Measurements from ENCODE around the gene IL18.

- TF ChIP-seq, protein P1, sequence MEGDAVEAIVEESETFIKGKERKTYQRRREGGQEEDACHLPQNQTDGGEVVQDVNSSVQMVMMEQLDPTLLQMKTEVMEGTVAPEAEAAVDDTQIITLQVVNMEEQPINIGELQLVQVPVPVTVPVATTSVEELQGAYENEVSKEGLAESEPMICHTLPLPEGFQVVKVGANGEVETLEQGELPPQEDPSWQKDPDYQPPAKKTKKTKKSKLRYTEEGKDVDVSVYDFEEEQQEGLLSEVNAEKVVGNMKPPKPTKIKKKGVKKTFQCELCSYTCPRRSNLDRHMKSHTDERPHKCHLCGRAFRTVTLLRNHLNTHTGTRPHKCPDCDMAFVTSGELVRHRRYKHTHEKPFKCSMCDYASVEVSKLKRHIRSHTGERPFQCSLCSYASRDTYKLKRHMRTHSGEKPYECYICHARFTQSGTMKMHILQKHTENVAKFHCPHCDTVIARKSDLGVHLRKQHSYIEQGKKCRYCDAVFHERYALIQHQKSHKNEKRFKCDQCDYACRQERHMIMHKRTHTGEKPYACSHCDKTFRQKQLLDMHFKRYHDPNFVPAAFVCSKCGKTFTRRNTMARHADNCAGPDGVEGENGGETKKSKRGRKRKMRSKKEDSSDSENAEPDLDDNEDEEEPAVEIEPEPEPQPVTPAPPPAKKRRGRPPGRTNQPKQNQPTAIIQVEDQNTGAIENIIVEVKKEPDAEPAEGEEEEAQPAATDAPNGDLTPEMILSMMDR (IDR thresholded peaks at IDR 0.05), result no peak
- no peak for TF ChIP-seq POLR2A (IDR thresholded peaks at IDR 0.05)
These were observed 60.4 kb downstream of the IL18 start for GRCh38 chr11:112103446-112103845.

All from breast epithelium (tissue), 3 donors.